HG03354 (cell line): Measurements from ENCODE around the gene SLC37A4.
A peak's percentile ranks its signal among the peaks of the same experiment; 100 is the strongest.
"Not testable (repeated sequence)": the region's sequence is repeated elsewhere in the genome, so short reads cannot be mapped to it uniquely, and the experiment has no call there.

Experiments
- ATAC-seq: cut with Tn5 transposase; IDR thresholded peaks from one replicate; pipeline ENCODE4 v1.9.1; 2021; ENCODE audit warnings: mild to moderate bottlenecking; ENCODE audit not compliant: unreplicated experiment, poor library complexity, severe bottlenecking

SLC37A4 gene

DNA sequence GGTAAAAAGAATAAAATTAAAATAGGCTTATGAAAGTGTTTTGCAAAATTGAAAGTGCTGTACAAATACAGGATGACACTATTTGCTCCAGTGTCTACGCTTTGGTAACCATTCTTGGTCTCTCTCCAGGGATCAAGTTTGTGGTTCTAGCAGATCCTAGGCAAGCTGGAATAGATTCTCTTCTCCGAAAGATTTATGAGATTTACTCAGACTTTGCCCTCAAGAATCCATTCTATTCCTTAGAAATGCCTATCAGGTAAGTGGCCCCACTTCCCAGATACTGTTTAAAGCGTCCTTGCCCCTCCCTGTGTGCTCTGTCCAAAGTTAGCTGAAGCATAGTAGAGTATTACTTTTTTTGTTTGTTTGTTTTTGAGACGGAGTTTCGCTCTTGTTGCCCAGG is 9.0 kb downstream of the SLC37A4 start:
- no peak for ATAC-seq

GRCh38 chr11:119019996-119020395 is 10.7 kb downstream of the SLC37A4 start:
- no peak for ATAC-seq

GRCh38 chr11:119018074-119018938 is 12.4 kb downstream of the SLC37A4 start, which contains the start of the genes RPS25 and TRAPPC4:
RPS25 (minus strand) TSS chr11:119018343; CDS start chr11:119018284, 59 bp downstream.
TRAPPC4 (plus strand) TSS chr11:119018766; CDS start chr11:119018796, 30 bp downstream.
- ATAC-seq: peak; percentile 87

- not testable (repeated sequence) for ATAC-seq
These were observed 13.3 kb downstream of the SLC37A4 start for GRCh38 chr11:119017377-119017776.

DNA sequence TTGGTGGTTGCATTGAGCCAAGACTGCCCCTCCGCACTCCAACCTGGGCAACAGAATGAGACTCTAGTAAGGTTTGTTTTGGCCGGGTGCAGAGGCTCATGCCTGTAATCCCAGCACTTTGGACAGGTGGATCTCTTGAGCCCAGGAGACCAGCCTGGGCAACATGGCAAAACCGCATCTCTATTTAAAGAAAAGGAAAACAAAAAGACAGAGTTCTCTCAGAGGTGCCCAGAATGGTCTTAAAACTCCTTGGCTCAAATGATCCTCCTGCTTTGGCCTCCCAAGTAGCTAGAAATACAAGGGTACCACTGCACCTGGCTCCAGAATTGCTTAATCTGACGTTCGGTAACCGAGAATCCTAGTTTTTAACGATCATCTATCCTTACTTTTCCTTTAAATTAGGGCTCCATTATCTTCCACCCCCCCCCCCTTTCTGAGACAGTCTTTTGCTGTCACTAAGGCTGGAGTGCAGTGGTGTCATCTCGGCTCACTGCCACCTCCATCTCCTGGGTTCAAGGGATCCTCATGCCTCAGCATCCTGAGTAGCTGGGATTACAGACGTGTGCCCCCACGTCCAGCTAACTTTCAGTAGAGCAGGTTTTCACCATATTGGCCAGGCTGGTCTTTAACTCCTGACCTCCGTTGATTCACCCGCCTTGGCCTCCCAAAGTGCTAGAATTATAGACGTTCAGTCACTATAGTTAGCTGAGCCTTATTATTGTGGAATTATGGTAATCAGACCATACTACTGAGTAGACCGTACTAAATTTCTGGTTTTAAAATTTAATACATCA is 14.3 kb downstream of the SLC37A4 start:
- no peak for ATAC-seq

DNA sequence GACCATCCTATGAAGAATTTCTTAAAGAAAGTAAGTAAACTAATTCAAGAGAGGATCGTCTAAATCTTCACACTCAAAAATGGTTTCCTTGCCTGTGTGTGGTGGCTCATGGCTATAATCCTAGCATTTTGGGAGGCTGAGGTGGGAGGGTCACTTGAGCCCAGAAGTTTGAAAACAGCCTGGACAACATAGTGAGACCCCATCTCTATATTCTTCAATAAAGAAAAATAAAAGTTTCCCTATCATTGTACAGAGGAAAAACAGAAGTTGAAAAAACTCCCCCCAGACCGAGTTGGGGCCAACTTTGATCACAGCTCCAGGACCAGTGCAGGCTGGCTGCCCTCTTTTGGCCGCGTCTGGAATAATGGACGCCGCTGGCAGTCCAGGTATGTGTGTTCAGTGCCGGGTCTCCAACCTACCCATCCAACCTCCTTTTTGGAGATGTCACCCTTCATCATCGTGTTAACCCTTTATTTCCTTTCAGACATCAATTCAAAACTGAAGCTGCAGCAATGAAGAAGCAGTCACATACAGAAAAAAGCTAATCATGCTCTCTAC is 15.5 kb downstream of the SLC37A4 start:
- no peak for ATAC-seq

- ATAC-seq: no peak
These were observed 16.3 kb downstream of the SLC37A4 start for GRCh38 chr11:119014209-119014924.

DNA sequence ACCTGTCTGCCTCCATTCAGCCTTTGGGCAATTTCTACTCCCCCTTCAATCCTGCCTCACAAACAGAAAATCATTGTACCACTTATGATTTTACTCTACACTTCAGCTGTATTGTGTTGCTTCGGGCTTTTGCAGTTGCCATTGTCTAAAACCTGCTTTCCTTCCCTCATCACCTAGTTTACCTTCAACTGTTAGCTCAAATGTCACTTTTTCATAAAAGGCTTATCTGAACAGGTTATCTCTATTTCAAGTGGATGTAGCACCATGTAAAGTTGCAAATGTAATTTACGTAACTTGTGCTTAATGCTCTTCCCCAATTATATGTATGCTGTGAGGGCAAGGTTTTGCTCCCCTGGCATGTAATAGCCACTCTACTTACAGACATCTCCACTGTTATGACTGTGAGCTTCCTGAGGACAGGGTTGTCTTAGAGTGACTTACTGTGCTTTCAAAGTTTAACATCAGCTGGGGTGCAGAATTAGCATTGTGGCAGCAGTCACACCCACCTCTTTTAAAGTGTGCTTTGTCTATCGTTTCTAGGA is 18.0 kb downstream of the SLC37A4 start:
- ATAC-seq: no peak

DNA sequence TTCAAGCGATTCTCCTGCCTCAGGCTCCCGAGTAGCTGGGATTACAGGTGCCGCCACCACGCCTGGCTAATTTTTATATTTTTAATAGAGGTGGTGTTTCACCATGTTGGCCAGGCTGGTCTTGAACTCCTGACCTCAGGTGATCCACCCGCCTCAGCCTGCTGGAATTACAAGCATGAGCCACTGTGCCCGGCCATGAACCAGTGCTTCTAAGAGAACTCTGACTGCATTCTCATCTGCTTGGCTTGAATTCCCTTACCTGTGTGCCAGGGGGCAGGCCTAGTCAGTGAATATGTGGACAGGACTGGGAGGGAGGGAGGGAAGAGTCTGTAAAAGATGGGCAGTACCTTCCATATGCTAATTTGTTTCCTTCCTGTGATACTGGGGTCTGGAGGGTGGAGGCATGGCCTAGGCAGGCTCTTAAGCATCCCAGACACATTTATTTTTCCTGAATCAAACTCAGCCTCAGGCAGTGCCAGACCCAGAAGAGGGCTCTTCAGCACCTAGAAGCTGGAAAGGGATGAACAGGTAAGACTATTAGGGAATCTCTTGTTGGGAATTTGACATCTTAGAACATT is 19.1 kb downstream of the SLC37A4 start:
- no peak for ATAC-seq

DNA sequence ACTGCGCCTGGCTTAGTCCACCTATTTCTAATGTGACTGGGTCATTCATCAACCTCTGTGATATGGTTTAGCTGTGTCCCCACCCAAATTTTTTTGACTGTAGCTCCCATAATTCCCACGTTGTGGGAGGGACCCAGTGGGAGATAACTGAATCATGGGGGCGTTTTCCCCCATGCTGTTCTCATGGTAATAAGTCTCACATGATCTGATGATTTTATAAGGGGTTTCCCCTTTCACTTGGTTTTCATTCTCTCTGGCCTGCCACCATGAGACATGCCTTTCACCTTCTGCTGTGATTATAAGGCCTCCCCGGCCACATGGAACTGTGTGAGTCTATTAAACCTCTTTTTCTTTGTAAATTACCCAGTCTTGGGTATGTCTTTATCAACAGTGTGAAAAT is 24.0 kb downstream of the SLC37A4 start:
- ATAC-seq: no peak

GRCh38 chr11:119000906-119001305 is 29.8 kb downstream of the SLC37A4 start:
- ATAC-seq: no peak

GRCh38 chr11:118998822-118999221 is 31.9 kb downstream of the SLC37A4 start:
- no peak for ATAC-seq

- ATAC-seq: peak; percentile 10
These were observed 32.3 kb downstream of the SLC37A4 start for GRCh38 chr11:118998388-118998717.

DNA sequence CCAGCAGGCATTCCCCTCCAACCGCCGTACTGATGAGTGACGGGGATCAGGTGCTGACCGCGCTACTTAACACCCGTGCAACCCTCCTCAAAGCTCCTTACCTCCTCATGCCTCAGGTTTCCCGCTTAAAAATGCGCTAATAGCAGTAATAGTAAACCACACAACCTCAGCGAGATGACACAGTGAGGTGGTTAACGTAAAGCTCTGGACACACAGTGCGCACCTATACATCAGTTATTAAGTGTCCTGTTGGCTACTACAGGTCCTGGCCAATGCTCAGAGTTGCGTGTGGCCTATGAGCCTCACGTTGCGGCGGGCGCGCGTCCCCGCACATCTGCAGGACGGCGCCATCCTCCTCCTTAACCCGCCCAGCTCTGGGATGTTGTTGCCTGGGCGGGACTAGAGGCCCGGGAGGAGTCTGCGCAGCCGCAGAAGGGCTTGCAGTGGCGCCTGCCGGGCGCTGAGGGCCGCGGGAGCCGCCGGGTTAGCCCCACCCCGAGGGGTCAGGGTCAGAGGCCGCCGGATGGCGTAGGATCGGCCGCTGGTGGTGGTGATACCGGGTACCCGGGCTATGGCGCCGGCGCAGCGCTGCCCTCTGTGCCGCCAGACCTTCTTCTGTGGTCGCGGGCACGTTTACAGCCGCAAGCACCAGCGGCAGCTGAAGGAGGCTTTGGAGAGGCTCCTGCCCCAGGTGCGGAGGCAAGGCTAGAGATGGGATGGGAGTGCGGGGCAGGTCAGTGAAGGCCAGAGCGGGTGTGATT is 32.9 kb downstream of the SLC37A4 start, which contains the start of gene CENATAC:
TSS of gene CENATAC (plus strand) at position 512 of the 761 bp plus-strand sequence. CDS start at position 572, 60 bp downstream.
- ATAC-seq: peak; percentile 91

DNA sequence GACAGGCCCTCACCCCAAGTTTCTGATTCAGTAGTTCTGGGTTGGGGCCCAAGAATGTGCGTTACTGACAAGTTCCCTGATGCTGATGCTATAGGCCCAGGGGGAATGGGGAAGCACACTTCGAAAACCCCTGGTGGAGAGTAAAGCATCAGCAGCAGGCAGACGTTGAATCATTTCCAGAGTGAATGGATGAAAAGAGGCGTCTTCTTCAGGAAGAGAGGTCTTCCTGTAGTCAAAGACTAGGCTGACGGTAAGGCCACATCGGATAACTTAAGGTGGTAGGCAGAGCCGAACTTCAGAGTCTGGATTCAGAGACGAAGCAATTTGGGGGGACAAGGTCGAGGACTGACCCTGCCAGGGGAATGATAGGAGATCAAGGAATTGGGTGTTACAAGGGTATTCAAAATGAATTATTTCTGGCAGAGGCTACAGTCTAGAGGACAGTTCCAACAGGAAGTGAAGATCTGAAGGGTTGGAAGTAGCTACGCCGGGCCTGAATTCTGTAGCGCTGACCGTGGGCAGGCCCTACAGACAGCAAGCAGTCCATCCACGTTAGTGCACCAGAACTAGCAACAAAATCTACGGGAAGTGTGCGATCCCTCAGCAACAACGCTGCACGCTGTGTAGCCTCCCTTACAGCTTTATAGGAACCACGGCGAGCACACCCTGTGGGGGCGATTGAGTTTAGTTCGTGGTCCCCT is 33.6 kb downstream of the SLC37A4 start:
- peak; percentile 14 for ATAC-seq

GRCh38 chr11:118991486-118992038 is 39.1 kb downstream of the SLC37A4 start:
- ATAC-seq: not testable (repeated sequence)

DNA sequence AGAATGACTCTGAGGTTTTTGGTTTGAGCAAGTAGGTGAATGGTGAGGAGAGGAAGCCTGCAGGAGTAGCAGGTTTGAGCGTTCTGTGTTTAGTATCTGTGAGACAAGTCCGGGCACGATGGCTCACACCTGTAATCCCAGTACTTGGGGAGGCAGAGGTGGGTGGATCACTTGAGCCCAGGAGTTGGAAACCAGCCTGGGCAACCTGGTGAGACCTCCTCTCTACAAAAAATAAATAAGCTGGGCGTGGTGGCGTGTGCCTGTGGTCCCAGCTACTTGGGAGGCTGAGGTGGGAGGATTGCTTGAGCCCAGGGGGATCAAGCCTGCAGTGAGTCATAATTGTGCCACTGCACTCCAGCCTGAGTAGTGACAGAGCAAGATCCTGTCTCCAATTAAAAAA is 42.4 kb downstream of the SLC37A4 start:
- no peak for ATAC-seq

GRCh38 chr11:118984825-118985224 is 45.9 kb downstream of the SLC37A4 start:
- ATAC-seq: no peak
